Spleen (tissue), 11 donors: Measurements from ENCODE around the gene PDLIM5. TPM values are rescaled to one million over a fixed set of nuclear protein-coding genes. Genes with fewer than 3 reads are reported as not detected.
"Not testable (repeated sequence)": the region's sequence is repeated elsewhere in the genome, so short reads cannot be mapped to it uniquely, and the experiment has no call there.

Experiments
- DNase-seq: peaks from one replicate; pipeline ENCODE4 v3.0.0-alpha.2; 2020
- H3K27ac ChIP-seq, 8 donors: fragments of 200-600 bp; sonication (generic) in 7 of 8; 1 replicate in 4 of 8; 2 replicates in 4 of 8; pipeline versions ENCODE4 v1.5.0 to v1.8.0; 2016 to 2021; ENCODE audit warnings: inconsistent platforms in 4 of 8, mild to moderate bottlenecking in 4 of 8, moderate library complexity in 1 of 8
- H3K27me3 ChIP-seq, 7 donors: fragments of 200-600 bp; sonication (generic) in 6 of 7; replicated peaks in 1 of 7; 1 replicate in 4 of 7; 2 replicates in 3 of 7; pipeline versions ENCODE4 v1.5.0 to v1.8.0; 2016 to 2021; ENCODE audit warnings: inconsistent platforms in 3 of 7, mild to moderate bottlenecking in 1 of 7
- H3K36me3 ChIP-seq, 6 donors: fragments of 200-600 bp; sonication (generic) in 5 of 6; 1 replicate in 4 of 6; 2 replicates in 2 of 6; pipeline versions ENCODE4 v1.5.0 to v1.8.0; 2016 to 2021; ENCODE audit warnings: inconsistent platforms in 2 of 6
- H3K4me1 ChIP-seq, 6 donors: fragments of 200-600 bp; sonication (generic) in 5 of 6; 1 replicate in 3 of 6; 2 replicates in 3 of 6; pipeline versions ENCODE4 v1.5.0 to v1.8.0; 2016 to 2021; ENCODE audit warnings: inconsistent platforms in 3 of 6
- H3K4me3 ChIP-seq, 8 donors: fragments of 200-600 bp; sonication (generic) in 7 of 8; 1 replicate in 4 of 8; 2 replicates in 4 of 8; pipeline versions ENCODE4 v1.5.0 to v1.8.0; 2016 to 2021; ENCODE audit warnings: inconsistent platforms in 4 of 8, mild to moderate bottlenecking in 4 of 8, moderate library complexity in 2 of 8
- H3K9me3 ChIP-seq, 8 donors: fragments of 200-600 bp; sonication (generic) in 7 of 8; 1 replicate in 4 of 8; 2 replicates in 4 of 8; pipeline versions ENCODE4 v1.5.0 to v1.8.0; 2016 to 2021; ENCODE audit warnings: inconsistent platforms in 4 of 8
- POLR2A ChIP-seq, 3 donors: fragments of 450-650 bp; IDR thresholded peaks; one replicate each; pipeline ENCODE4 v1.5.1; 2017; ENCODE audit warnings: antibody characterized with exemption in 3 of 3, mild to moderate bottlenecking in 1 of 3
- POLR2AphosphoS5 ChIP-seq, 3 donors: sonication (generic); formaldehyde crosslinking; IDR thresholded peaks; one replicate each; pipeline ENCODE4 v1.5.1; 2017; ENCODE audit warnings: antibody characterized with exemption in 3 of 3
- WGBS, 5 donors: extraction: QIAGEN DNeasy Blood & Tissue Kit in 3 of 5; methylation state at CpG; one replicate each; pipeline versions ENCODE4 v1.1.5 to v1.1.7; 2013 to 2018; 5-methylcytosine and 5-hydroxymethylcytosine counted together
- intact Hi-C: fragments of 100-400 bp; cut with DNase I; formaldehyde crosslinking; loops from one replicate; pipeline ENCODE4 v1.15.0; 2023; ENCODE audit warnings: low total_unique reads
- polyA plus RNA-seq, 3 donors: library from polyadenylated mRNA; stranded (reverse); fragments of 200-250 nt; gene quantifications; one replicate each; pipeline ENCODE4 v1.2.1, GENCODE V29; 2013
- total RNA-seq, 7 donors: library from RNA; depleted of rRNA in 3 of 7; stranded (reverse); fragments of >200 nt in 3 of 7; fragmentation: NEBNext Ultra II Directional in 4 of 7; extraction: Animal tissue kit (Norgen Biotek cat#: 25700) in 4 of 7; gene quantifications; one replicate each; pipeline versions ENCODE4 v1.1.0 to v1.2.1, GENCODE V29; 2016 to 2021
- TF ChIP-seq, protein P1 (sequence below), 11 experiments: fragments of 200-600 bp in 7 of 11; fragments of 450-650 bp in 4 of 11; sonication (generic) in 4 of 11; IDR thresholded peaks in 8 of 11; conservative IDR thresholded peaks in 3 of 11; 1 replicate in 7 of 11; 2 replicates in 4 of 11; pipeline versions ENCODE4 v1.4.0 to v1.8.0; 2016 to 2021; ENCODE audit warnings: antibody characterized with exemption in 11 of 11, inconsistent platforms in 4 of 11, mild to moderate bottlenecking in 1 of 11
- donor health status: healthy with polysubstance abuse.
- donor health status: DM: no; HTN: no; CAD: no; lungs with moderate emphysema.
- donor health status: DM: no; HTN: no; CAD: no.
- donor health status: Bipolar disorder and iron deficiency.
- donor health status: healthy.
- donor health status: DM: no; HTN: no; CAD: no.
- donor health status: DM: yes; HTN: yes; CAD: no.

PDLIM5 gene
- total and polyA plus RNA-seq, 10 donors: 9.4 to 182 (median 74.9) TPM

GRCh38 chr4:94653095-94653649, 201.4 kb downstream of the PDLIM5 start:
- H3K27ac ChIP-seq: no peak overlapping the region
- intact Hi-C loops: no loop called here
- no peaks in the 10 kb centered on the region for H3K4me1 ChIP-seq
- H3K36me3 ChIP-seq: peaks cover 0 to 47% (median 13%) of the 10 kb centered on the region in 6 donors
- TF ChIP-seq POLR2A (IDR thresholded peaks at IDR 0.05) (no peak), POLR2AphosphoS5 (IDR thresholded peaks at IDR 0.05) (no peak)
- TF ChIP-seq, protein P1, sequence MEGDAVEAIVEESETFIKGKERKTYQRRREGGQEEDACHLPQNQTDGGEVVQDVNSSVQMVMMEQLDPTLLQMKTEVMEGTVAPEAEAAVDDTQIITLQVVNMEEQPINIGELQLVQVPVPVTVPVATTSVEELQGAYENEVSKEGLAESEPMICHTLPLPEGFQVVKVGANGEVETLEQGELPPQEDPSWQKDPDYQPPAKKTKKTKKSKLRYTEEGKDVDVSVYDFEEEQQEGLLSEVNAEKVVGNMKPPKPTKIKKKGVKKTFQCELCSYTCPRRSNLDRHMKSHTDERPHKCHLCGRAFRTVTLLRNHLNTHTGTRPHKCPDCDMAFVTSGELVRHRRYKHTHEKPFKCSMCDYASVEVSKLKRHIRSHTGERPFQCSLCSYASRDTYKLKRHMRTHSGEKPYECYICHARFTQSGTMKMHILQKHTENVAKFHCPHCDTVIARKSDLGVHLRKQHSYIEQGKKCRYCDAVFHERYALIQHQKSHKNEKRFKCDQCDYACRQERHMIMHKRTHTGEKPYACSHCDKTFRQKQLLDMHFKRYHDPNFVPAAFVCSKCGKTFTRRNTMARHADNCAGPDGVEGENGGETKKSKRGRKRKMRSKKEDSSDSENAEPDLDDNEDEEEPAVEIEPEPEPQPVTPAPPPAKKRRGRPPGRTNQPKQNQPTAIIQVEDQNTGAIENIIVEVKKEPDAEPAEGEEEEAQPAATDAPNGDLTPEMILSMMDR (IDR thresholded peaks at IDR 0.05 in 8 of 11, conservative IDR thresholded peaks at IDR 0.05 in 3 of 11): no peak
- H3K4me3 ChIP-seq: no peak overlapping the region
- no peaks in the 10 kb centered on the region for H3K9me3 ChIP-seq
- 76 to 90% (median 83%) methylated on average over 3 of the region's 3 CpGs for WGBS, 5 donors
- DNase-seq: no peak
- no peaks in the 10 kb centered on the region for H3K27me3 ChIP-seq

GRCh38 chr4:94653984-94654609, 202.4 kb downstream of the PDLIM5 start:
- no peak for TF ChIP-seq POLR2AphosphoS5 (IDR thresholded peaks at IDR 0.05)
- TF ChIP-seq, protein P1 (IDR thresholded peaks at IDR 0.05 in 8 of 11, conservative IDR thresholded peaks at IDR 0.05 in 3 of 11): no peak
- no peak for TF ChIP-seq POLR2A (IDR thresholded peaks at IDR 0.05)
- Histone ChIP-seq H3K9me3 (no peaks in the 10 kb centered on the region), H3K27ac (no peak overlapping the region), H3K36me3 (peaks cover 0 to 53% (median 16%) of the 10 kb centered on the region in 6 donors), H3K27me3 (no peaks in the 10 kb centered on the region), H3K4me1 (no peaks in the 10 kb centered on the region), H3K4me3 (no peak overlapping the region)
- DNase-seq: no peak
- intact Hi-C loops: no loop called here
- 92 to 97% (median 95%) methylated on average over 3 of the region's 3 CpGs for WGBS, 5 donors

- Histone ChIP-seq H3K27me3 (no peaks in the 10 kb centered on the region), H3K36me3 (peaks cover 0 to 56% (median 16%) of the 10 kb centered on the region in 6 donors), H3K4me3 (no peak overlapping the region), H3K9me3 (no peaks in the 10 kb centered on the region), H3K4me1 (no peaks in the 10 kb centered on the region), H3K27ac (no peak overlapping the region)
- WGBS, 5 donors: 93 to 99% (median 97%) methylated on average over 3 of the region's 3 CpGs
- DNase-seq: no peak
- intact Hi-C loops: no loop called here
- TF ChIP-seq, protein P1 (IDR thresholded peaks at IDR 0.05 in 8 of 11, conservative IDR thresholded peaks at IDR 0.05 in 3 of 11): no peak
- no peak for TF ChIP-seq POLR2A (IDR thresholded peaks at IDR 0.05)
- TF ChIP-seq POLR2AphosphoS5 (IDR thresholded peaks at IDR 0.05): no peak
Measured at GRCh38 chr4:94654714-94655113, 203.0 kb downstream of the PDLIM5 start.

GRCh38 chr4:94660614-94661013, 208.9 kb downstream of the PDLIM5 start:
- Histone ChIP-seq H3K27me3 (no peaks in the 10 kb centered on the region), H3K4me3 (no peak overlapping the region), H3K4me1 (no peaks in the 10 kb centered on the region), H3K36me3 (peaks cover 0 to 93% (median 35%) of the 10 kb centered on the region in 6 donors), H3K9me3 (no peaks in the 10 kb centered on the region), H3K27ac (no peak overlapping the region)
- intact Hi-C loops: no loop called here
- TF ChIP-seq POLR2AphosphoS5 (IDR thresholded peaks at IDR 0.05) (no peak), POLR2A (IDR thresholded peaks at IDR 0.05) (no peak)
- TF ChIP-seq, protein P1 (IDR thresholded peaks at IDR 0.05 in 8 of 11, conservative IDR thresholded peaks at IDR 0.05 in 3 of 11): no peak
- WGBS, 5 donors: 59 to 91% (median 70%) methylated on average over 3 of the region's 3 CpGs
- DNase-seq: no peak

DNA sequence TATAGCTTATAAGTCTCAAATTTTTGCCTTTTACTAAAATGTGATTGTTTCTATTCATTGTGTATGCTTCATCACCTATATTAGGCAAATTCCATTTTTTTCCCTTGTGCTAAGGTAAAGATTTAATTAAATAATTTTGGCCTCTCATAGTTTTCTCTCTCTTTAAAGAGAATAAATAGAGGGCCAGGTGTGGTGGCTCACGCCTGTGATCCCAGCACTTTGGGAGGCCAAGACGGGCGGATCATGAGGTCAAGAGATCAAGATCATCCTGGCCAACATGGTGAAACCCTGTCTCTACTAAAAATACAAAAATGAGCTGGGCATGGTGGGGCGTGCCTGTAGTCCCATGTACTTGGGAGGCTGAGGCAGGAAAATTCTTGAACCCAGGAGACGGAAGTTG, 213.3 kb downstream of the PDLIM5 start:
- DNase-seq, H3K4me3 ChIP-seq, H3K9me3 ChIP-seq, intact Hi-C loops, H3K4me1 ChIP-seq, H3K27ac ChIP-seq, H3K27me3 ChIP-seq: not testable (repeated sequence)
- peaks cover 0 to 55% (median 21%) of the 10 kb centered on the region in 6 donors for H3K36me3 ChIP-seq
- whole genome bisulfite sequencing, 5 donors: 95 to 99% (median 96%) methylated on average over 5 of the region's 5 CpGs
